ENCODE measurements around the gene CRELD2.
A peak's percentile ranks its signal among the peaks of the same experiment; 100 is the strongest.

The CRELD2 gene

GRCh38 chr22:49914256-49914655, 4.2 kb upstream of the CRELD2 start:
- DNase-seq, result no peak

- DNase-seq, result no peak
Observed at GRCh38 chr22:49915610-49916009, 2.8 kb upstream of the CRELD2 start.

- DNase-seq, result no peak
Observed at GRCh38 chr22:49916831-49917230, 1.6 kb upstream of the CRELD2 start.

- no peak for DNase-seq
Observed at GRCh38 chr22:49918911-49919881, 762 bp downstream of the CRELD2 start.

GRCh38 chr22:49920859-49921258, 2.4 kb downstream of the CRELD2 start:
- DNase-seq, result no peak

GRCh38 chr22:49921508-49922278, 3.3 kb downstream of the CRELD2 start:
- no peak for DNase-seq

GRCh38 chr22:49922484-49922883, 4.0 kb downstream of the CRELD2 start:
- DNase-seq, result no peak

- DNase-seq, result no peak
Observed at GRCh38 chr22:49922926-49923325, 4.5 kb downstream of the CRELD2 start.

GRCh38 chr22:49923445-49923844, 5.0 kb downstream of the CRELD2 start:
- DNase-seq, result no peak

- DNase-seq, result no peak
Observed at GRCh38 chr22:49924113-49924833, 5.8 kb downstream of the CRELD2 start.

GRCh38 chr22:49925525-49926128, 7.2 kb downstream of the CRELD2 start:
- no peak for DNase-seq

GRCh38 chr22:49926916-49927315, 8.5 kb downstream of the CRELD2 start:
- DNase-seq, result no peak

GRCh38 chr22:49927483-49928184, 9.2 kb downstream of the CRELD2 start:
- DNase-seq, result no peak

- no peak for DNase-seq
Observed at GRCh38 chr22:49928185-49928495, 9.7 kb downstream of the CRELD2 start.

GRCh38 chr22:49928555-49929210, 10.2 kb downstream of the CRELD2 start:
- no peak for DNase-seq

GRCh38 chr22:49929211-49929979, 11.0 kb downstream of the CRELD2 start:
- peak; percentile 6 for DNase-seq

- no peak for DNase-seq
Observed at GRCh38 chr22:49929994-49930575, 11.7 kb downstream of the CRELD2 start.

- peak; percentile 34 for DNase-seq
Observed at GRCh38 chr22:49930596-49931412, 12.4 kb downstream of the CRELD2 start.
